GM23338 (cell line): ENCODE data around the gene HCRTR1. TPM values are rescaled to one million over a fixed set of nuclear protein-coding genes. Genes with fewer than 3 reads are reported as not detected.

ENCODE experiments used
- ATAC-seq: fragments of 200-7000 bp; cut with Tn5 transposase; 3 replicates; pipeline ENCODE4 v1.9.1; 2020
- DNase-seq: peaks from one replicate; pipeline ENCODE4 v3.0.0-alpha.2; 2015; ENCODE audit warnings: low spot score
- H2AFZ ChIP-seq: fragments of 200-600 bp; sonication (generic); 2 replicates; pipeline ENCODE4 v1.8.0; 2016; ENCODE audit warnings: antibody characterized with exemption, mild to moderate bottlenecking, moderate library complexity
- H3F3A ChIP-seq: fragments of 200-600 bp; sonication (generic); replicated peaks from 2 replicates; pipeline ENCODE4 v1.8.0; 2017; ENCODE audit warnings: antibody characterized with exemption, mixed run types, low read depth
- H3K27ac ChIP-seq: fragments of 200-600 bp; sonication (generic); 2 replicates; pipeline ENCODE4 v1.6.1; 2016; ENCODE audit warnings: low read depth
- H3K27me3 ChIP-seq: fragments of 200-600 bp; sonication (generic); 2 replicates; pipeline ENCODE4 v1.8.0; 2016; ENCODE audit warnings: mild to moderate bottlenecking, mixed run types, moderate library complexity; ENCODE audit not compliant: insufficient read depth
- H3K36me3 ChIP-seq: fragments of 200-600 bp; sonication (generic); 2 replicates; pipeline ENCODE4 v1.8.0; 2016; ENCODE audit warnings: mild to moderate bottlenecking; ENCODE audit not compliant: insufficient read depth
- H3K4me1 ChIP-seq: fragments of 200-600 bp; sonication (generic); 2 replicates; pipeline ENCODE4 v1.8.0; 2016; ENCODE audit warnings: mild to moderate bottlenecking, moderate library complexity; ENCODE audit not compliant: insufficient read depth
- H3K4me2 ChIP-seq: fragments of 200-600 bp; sonication (generic); 2 replicates; pipeline ENCODE4 v1.7.1; 2017; ENCODE audit warnings: mixed run types
- H3K4me3 ChIP-seq: fragments of 200-600 bp; sonication (generic); 2 replicates; pipeline ENCODE4 v1.6.1; 2016; ENCODE audit warnings: mixed run types
- H3K79me2 ChIP-seq: fragments of 200-600 bp; sonication (generic); replicated peaks from 2 replicates; pipeline ENCODE4 v1.8.0; 2017; ENCODE audit warnings: mild to moderate bottlenecking; ENCODE audit not compliant: insufficient read depth
- H3K9me2 ChIP-seq: fragments of 200-600 bp; sonication (generic); 2 replicates; pipeline ENCODE4 v1.8.0; 2017; ENCODE audit not compliant: insufficient read depth
- H4K20me1 ChIP-seq: fragments of 200-600 bp; sonication (generic); replicated peaks from 2 replicates; pipeline ENCODE4 v1.8.0; 2017; ENCODE audit warnings: mild to moderate bottlenecking; ENCODE audit not compliant: insufficient read depth
- H3K27ac Mint-ChIP-seq: 2 replicates; pipeline ENCODE4 v1.8.0; 2020; ENCODE audit warnings: inconsistent platforms, mild to moderate bottlenecking, moderate library complexity, mixed read lengths
- H3K27me3 Mint-ChIP-seq: 3 replicates; pipeline ENCODE4 v1.8.0; 2022; ENCODE audit warnings: low read depth, mild to moderate bottlenecking, moderate library complexity, mixed read lengths, inconsistent platforms; ENCODE audit not compliant: insufficient read depth, poor library complexity
- H3K36me3 Mint-ChIP-seq: 3 replicates; pipeline ENCODE4 v1.8.0; 2021; ENCODE audit warnings: low read depth, mild to moderate bottlenecking, inconsistent platforms, moderate library complexity, mixed read lengths
- H3K4me1 Mint-ChIP-seq: 3 replicates; pipeline ENCODE4 v1.8.0; 2020; ENCODE audit warnings: mild to moderate bottlenecking, inconsistent platforms, mixed read lengths
- H3K4me3 Mint-ChIP-seq: 3 replicates; pipeline ENCODE4 v1.8.0; 2021; ENCODE audit warnings: moderate library complexity, mild to moderate bottlenecking, inconsistent platforms, mixed read lengths
- H3K9me3 Mint-ChIP-seq: 3 replicates; pipeline ENCODE4 v1.8.0; 2020; ENCODE audit warnings: moderate library complexity, mild to moderate bottlenecking, inconsistent platforms, mixed read lengths
- CREB1 ChIP-seq: fragments of 250-450 bp; sonication (Bioruptor Pico); IDR thresholded peaks from 2 replicates; pipeline ENCODE4 v1.5.0; 2020; ENCODE audit warnings: low read depth, mild to moderate bottlenecking, moderate library complexity
- CTCF ChIP-seq, 2 experiments: fragments of 200-600 bp in 1 of 2; sonication (generic) in 1 of 2; conservative IDR thresholded peaks; 2 replicates each; pipeline versions ENCODE4 v1.5.1 to v1.6.1; 2016 to 2017; ENCODE audit warnings: antibody characterized with exemption in 2 of 2, low read depth in 2 of 2, mild to moderate bottlenecking in 2 of 2, moderate library complexity in 1 of 2
- ETS1 ChIP-seq: IDR thresholded peaks from 2 replicates; pipeline ENCODE4 v1.6.1; 2016; ENCODE audit warnings: antibody characterized with exemption
- EZH2 ChIP-seq: fragments of 200-600 bp; sonication (generic); IDR thresholded peaks from one replicate; pipeline ENCODE4 v1.8.0; 2017; ENCODE audit warnings: antibody characterized with exemption, mild to moderate bottlenecking, low read depth; ENCODE audit not compliant: unreplicated experiment
- EZH2phosphoT487 ChIP-seq: fragments of 200-600 bp; sonication (generic); IDR thresholded peaks from one replicate; pipeline ENCODE4 v1.8.1; 2018; ENCODE audit warnings: antibody characterized with exemption; ENCODE audit not compliant: unreplicated experiment
- JUNB ChIP-seq: IDR thresholded peaks from one replicate; pipeline ENCODE4 v1.6.1; 2016; ENCODE audit warnings: antibody characterized with exemption; ENCODE audit not compliant: unreplicated experiment
- NANOG ChIP-seq: IDR thresholded peaks from 2 replicates; pipeline ENCODE4 v1.6.1; 2016; ENCODE audit warnings: antibody characterized with exemption, borderline replicate concordance
- POLR2AphosphoS5 ChIP-seq: IDR thresholded peaks from 2 replicates; pipeline ENCODE4 v1.6.1; 2016; ENCODE audit warnings: antibody characterized with exemption, low read depth
- REST ChIP-seq: IDR thresholded peaks from one replicate; pipeline ENCODE4 v1.6.1; 2018; ENCODE audit warnings: antibody characterized with exemption; ENCODE audit not compliant: unreplicated experiment
- STAT1 ChIP-seq: IDR thresholded peaks from one replicate; pipeline ENCODE4 v1.6.1; 2016; ENCODE audit warnings: antibody characterized with exemption; ENCODE audit not compliant: unreplicated experiment
- ZNF114 ChIP-seq: fragments of 250-450 bp; sonication (Bioruptor Pico); IDR thresholded peaks from 2 replicates; pipeline ENCODE4 v1.5.0; 2020; ENCODE audit warnings: mild to moderate bottlenecking, moderate library complexity
- ZNF331 ChIP-seq: fragments of 250-450 bp; sonication (Bioruptor Pico); IDR thresholded peaks from 2 replicates; pipeline ENCODE4 v1.5.0; 2020; ENCODE audit warnings: low read depth, mild to moderate bottlenecking, moderate library complexity
- ZNF462 ChIP-seq: fragments of 250-450 bp; sonication (Bioruptor Pico); IDR thresholded peaks from 2 replicates; pipeline ENCODE4 v1.5.0; 2020; ENCODE audit warnings: mild to moderate bottlenecking, moderate library complexity
- polyA plus RNA-seq: library from polyadenylated mRNA; unstranded; fragments of >200 nt; fragmentation: Nextera tagmentation; extraction: Ambion mirVana; gene quantifications from 2 replicates; pipeline ENCODE4 v1.2.1, GENCODE V29; 2016
- total RNA-seq: library from RNA; depleted of rRNA; stranded (reverse); fragments of >200 nt; shearing (Covaris generic); gene quantifications from 2 replicates; pipeline ENCODE4 v1.2.3, GENCODE V29; 2014

HCRTR1 gene
- total and polyA plus RNA-seq, 2 experiments from 2014 or later = 0.15 to 1.0 TPM

- Mint-ChIP-seq H3K9me3 (no peaks in the 10 kb centered on the region), H3K27me3 (peaks cover 21% of the 10 kb centered on the region), H3K36me3 (no peaks in the 10 kb centered on the region), H3K4me1 (peaks cover 5% of the 10 kb centered on the region; the same call in 2 of the 3 replicates), H3K27ac (no peak overlapping the region), H3K4me3 (no peak overlapping the region)
- no peaks in the 10 kb centered on the region for H3K4me1 ChIP-seq
- H2AFZ ChIP-seq = no peak overlapping the region
- peaks cover 22% of the 10 kb centered on the region for H3K27me3 ChIP-seq
- H3K4me2 ChIP-seq = no peak overlapping the region
- DNase-seq (no peak), ATAC-seq (no peak)
- no peaks in the 10 kb centered on the region for H3K9me2 ChIP-seq
- H3K27ac ChIP-seq = no peak overlapping the region
- no peaks in the 10 kb centered on the region for H4K20me1 ChIP-seq
- H3K79me2 ChIP-seq = no peaks in the 10 kb centered on the region
- no peaks in the 10 kb centered on the region for H3F3A ChIP-seq
- no peak overlapping the region for H3K4me3 ChIP-seq
- H3K36me3 ChIP-seq = no peaks in the 10 kb centered on the region
- TF ChIP-seq POLR2AphosphoS5 (no peak), CTCF (conservative IDR thresholded peaks at IDR 0.05; ENCODE audit: low read depth in 2 of 2) (no peak), ETS1 (no peak), JUNB (no peak), EZH2phosphoT487 (no peak), ZNF331 (CRISPR knock-in tag) (no peak), ZNF462 (CRISPR knock-in tag) (no peak), CREB1 (no peak), REST (no peak), STAT1 (no peak), NANOG (no peak), ZNF114 (CRISPR knock-in tag) (no peak), EZH2 (no peak)
Observed at GRCh38 chr1:31620631-31621497, 3.4 kb downstream of the HCRTR1 start.
